GM12878 (cell line): ENCODE results near the gene CORO2B. TPM values are rescaled to one million over a fixed set of nuclear protein-coding genes. Genes with fewer than 3 reads are reported as not detected.

Experiments used
- ATAC-seq: fragments of 200-7000 bp; cut with Tn5 transposase; 3 replicates; pipeline ENCODE4 v1.9.1; 2020; ENCODE audit warnings: mild to moderate bottlenecking, moderate library complexity
- BruUV-seq: library from RNA; stranded (reverse); fragments of 400-500 nt; replicated peaks from 2 replicates; lab custom pipeline; 2021; lab: Mats Ljungman, UMichigan
- CTCF ChIA-PET: fragments of 300-600 bp; sonication (Branson Sonifier 250); formaldehyde crosslinking; extraction: SDS; loops from one replicate; lab custom pipeline; 2021; ENCODE audit warnings: inconsistent platforms; lab: Yijun Ruan, JAX
- POLR2A ChIA-PET: fragments of 350-600 bp; formaldehyde crosslinking; extraction: SDS; loops from one replicate; lab custom pipeline; 2021; ENCODE audit warnings: inconsistent platforms; lab: Charles Lee
- RAD21 ChIA-PET: fragments of 300-600 bp; sonication (Branson Sonifier 250); formaldehyde crosslinking; loops from one replicate; lab custom pipeline; 2023; ENCODE audit warnings: antibody characterized with exemption; ENCODE audit not compliant: unreplicated experiment; lab: Charles Lee
- SMC1A ChIA-PET: fragments of 300-600 bp; sonication (Branson Sonifier 250); formaldehyde crosslinking; loops from one replicate; lab custom pipeline; 2023; ENCODE audit not compliant: unreplicated experiment, uncharacterized antibody; lab: Charles Lee
- DNase-seq: peaks from one replicate; pipeline ENCODE4 v3.0.0-alpha.2; 2011; ENCODE audit warnings: low read depth, low spot score
- FAIRE-seq: peaks from 3 replicates; lab custom pipeline; 2011; peaks lifted over from hg19 to GRCh38; lab: Jason Lieb, UNC
- H2AFZ ChIP-seq: 2 replicates; pipeline ENCODE4 v1.6.0; 2011; ENCODE audit warnings: low read depth, low read length, control low read depth; ENCODE audit not compliant: control insufficient read depth
- H3K27ac ChIP-seq: 2 replicates; pipeline ENCODE4 v1.5.1; 2011; ENCODE audit warnings: control low read depth; ENCODE audit not compliant: control insufficient read depth, insufficient read depth
- H3K27me3 ChIP-seq, 2 experiments: replicated peaks in 1 of 2; 2 replicates each; pipeline versions ENCODE4 v1.6.0 to v1.6.1; 2011; ENCODE audit warnings: low read length in 1 of 2; ENCODE audit not compliant: control insufficient read depth in 2 of 2, insufficient read depth in 2 of 2
- H3K36me3 ChIP-seq, 2 experiments: 2 replicates each; pipeline ENCODE4 v1.5.1; 2011; ENCODE audit warnings: low read length in 1 of 2; ENCODE audit not compliant: control insufficient read depth in 2 of 2, insufficient read depth in 2 of 2
- H3K4me1 ChIP-seq: 2 replicates; pipeline ENCODE4 v1.6.1; 2011; ENCODE audit warnings: mild to moderate bottlenecking, low read length, moderate library complexity, mixed read lengths; ENCODE audit not compliant: control insufficient read depth, insufficient read depth
- H3K4me2 ChIP-seq: 2 replicates; pipeline ENCODE4 v1.6.0; 2011; ENCODE audit warnings: control low read depth; ENCODE audit not compliant: control insufficient read depth, insufficient read depth
- H3K4me3 ChIP-seq: fragments of 200-600 bp; sonication (generic); 2 replicates; pipeline ENCODE4 v1.5.1; 2016
- H3K79me2 ChIP-seq: 2 replicates; pipeline ENCODE4 v1.6.0; 2011; ENCODE audit warnings: low read length; ENCODE audit not compliant: control insufficient read depth, insufficient read depth
- H3K9ac ChIP-seq: 2 replicates; pipeline ENCODE4 v1.8.0; 2011; ENCODE audit warnings: low read length, control low read depth, mixed read lengths; ENCODE audit not compliant: control insufficient read depth, insufficient read depth
- H3K9me3 ChIP-seq: replicated peaks from 3 replicates; pipeline ENCODE4 v1.5.1; 2011; ENCODE audit warnings: mild to moderate bottlenecking, low read length; ENCODE audit not compliant: control insufficient read depth, insufficient read depth
- H4K20me1 ChIP-seq: 2 replicates; pipeline ENCODE4 v1.6.0; 2011; ENCODE audit not compliant: control insufficient read depth, insufficient read depth
- ASH2L ChIP-seq: fragments of 300-600, 200-600 bp; sonication (generic); IDR thresholded peaks from 2 replicates; pipeline ENCODE4 v1.6.1; 2017; ENCODE audit warnings: low read depth, mild to moderate bottlenecking, borderline replicate concordance
- EP300 ChIP-seq, 2 experiments: fragments of 150-350 bp in 1 of 2; IDR thresholded peaks; 2 replicates each; pipeline ENCODE4 v1.6.1; 2011 to 2012; ENCODE audit warnings: low read depth in 2 of 2, low read length in 2 of 2, borderline replicate concordance in 1 of 2, improper control_type of control experiment in 1 of 2, inconsistent platforms in 1 of 2; ENCODE audit not compliant: control insufficient read depth in 1 of 2
- FOXM1 ChIP-seq: IDR thresholded peaks from 2 replicates; pipeline ENCODE4 v1.6.1; 2012; ENCODE audit warnings: low read depth, mild to moderate bottlenecking, inconsistent platforms, low read length, moderate library complexity
- HDAC2 ChIP-seq: fragments of 200-600 bp; sonication (generic); IDR thresholded peaks from 2 replicates; pipeline ENCODE4 v1.6.1; 2017
- IRF4 ChIP-seq: IDR thresholded peaks from 2 replicates; pipeline ENCODE4 v1.6.1; 2011; ENCODE audit warnings: low read depth, low read length
- JUND ChIP-seq: IDR thresholded peaks from 2 replicates; pipeline ENCODE4 v1.6.1; 2012; ENCODE audit warnings: low read depth, mild to moderate bottlenecking, low read length, improper control_type of control experiment, moderate library complexity
- KDM1A ChIP-seq: fragments of 200-600 bp; sonication (generic); IDR thresholded peaks from 2 replicates; pipeline ENCODE4 v1.6.1; 2016; ENCODE audit warnings: borderline replicate concordance
- MTA2 ChIP-seq: fragments of 450-650 bp; IDR thresholded peaks from 2 replicates; pipeline ENCODE4 v1.6.1; 2016; ENCODE audit warnings: low read depth, mild to moderate bottlenecking, moderate library complexity
- RB1 ChIP-seq: fragments of 450-650 bp; formaldehyde crosslinking; IDR thresholded peaks from 2 replicates; pipeline ENCODE4 v1.6.1; 2017; ENCODE audit warnings: mild to moderate bottlenecking, borderline replicate concordance
- TCF7 ChIP-seq: IDR thresholded peaks from 2 replicates; pipeline ENCODE4 v1.6.1; 2014; ENCODE audit warnings: antibody characterized with exemption, borderline replicate concordance
- YBX1 ChIP-seq: fragments of 450-650 bp; IDR thresholded peaks from 2 replicates; pipeline ENCODE4 v1.6.1; 2016; ENCODE audit warnings: antibody characterized with exemption
- ZNF24 ChIP-seq: fragments of 450-650 bp; IDR thresholded peaks from 2 replicates; pipeline ENCODE4 v1.6.1; 2017; ENCODE audit warnings: antibody characterized with exemption, mild to moderate bottlenecking
- ZNF592 ChIP-seq: fragments of 450-650 bp; IDR thresholded peaks from 2 replicates; pipeline ENCODE4 v1.6.1; 2017; ENCODE audit warnings: mild to moderate bottlenecking, moderate library complexity
- ZNF622 ChIP-seq: fragments of 450-650 bp; IDR thresholded peaks from 2 replicates; pipeline ENCODE4 v1.6.1; 2017; ENCODE audit warnings: mild to moderate bottlenecking, inconsistent platforms
- ZSCAN29 ChIP-seq: fragments of 450-650 bp; IDR thresholded peaks from 2 replicates; pipeline ENCODE4 v1.6.1; 2017; ENCODE audit warnings: mild to moderate bottlenecking, moderate library complexity
- ZZZ3 ChIP-seq: IDR thresholded peaks from 2 replicates; pipeline ENCODE4 v1.6.1; 2011; ENCODE audit warnings: low read depth; ENCODE audit not compliant: control insufficient read depth, insufficient read length
- WGBS: methylation state at CpG from one replicate; pipeline ENCODE4 v1.1.6; 2016; ENCODE audit warnings: low lambda C conversion rate; ENCODE audit not compliant: insufficient replicate concordance, insufficient coverage; ENCODE audit errors: missing lambda C conversion rate; 5-methylcytosine and 5-hydroxymethylcytosine counted together
- in situ Hi-C: fragments of 300-500 bp; cut with MboI; formaldehyde crosslinking; loops from 9 replicates; pipeline ENCODE4 v1.14.3; 2018; ENCODE audit warnings: mixed read lengths
- intact Hi-C: fragments of 100-400 bp; cut with micrococcal nuclease; formaldehyde crosslinking; loops from one replicate; pipeline ENCODE4 v1.14.2; 2022; ENCODE audit not compliant: unreplicated experiment
- polyA plus RNA-seq, 11 experiments: library from polyadenylated mRNA; depleted of rRNA in 4 of 11; unstranded in 6 of 11; stranded (reverse) in 5 of 11; fragments of >200 nt; fragmentation: Nextera tagmentation in 4 of 11; fragmentation: Illumina TruSeq in 1 of 11; extraction: Ambion mirVana in 4 of 11; extraction: Trizol in 1 of 11; gene quantifications; 1 replicate in 1 of 11; 2 replicates in 10 of 11; pipeline versions ENCODE4 v1.2.1 to v1.2.3, GENCODE V29; 2011 to 2016; ENCODE audit warnings: inconsistent platforms in 2 of 11, missing spikeins in 2 of 11, low read depth in 1 of 11
- total RNA-seq, 4 experiments: library from RNA; depleted of rRNA in 3 of 4; stranded (reverse); fragments of >200 nt in 3 of 4; fragmentation: Illumina TruSeq in 1 of 4; extraction: Trizol in 1 of 4; gene quantifications; 2 replicates each; pipeline versions ENCODE4 v1.2.1 to v1.2.3, GENCODE V29; 2013 to 2021
- TF ChIP-seq, protein P1 (sequence below): IDR thresholded peaks from 2 replicates; pipeline ENCODE4 v1.6.1; 2011; ENCODE audit warnings: borderline replicate concordance, low read depth, mild to moderate bottlenecking, moderate library complexity, low read length; ENCODE audit not compliant: insufficient read depth, poor library complexity, severe bottlenecking

Gene CORO2B
- total and polyA plus RNA-seq, 10 of the 15 experiments (the other 5 are each of a cell fraction or from before 2014, with no cell fraction given), result 0.05 to 0.73 (median 0.13) TPM; not detected in 4

- Histone ChIP-seq H3K4me2 (no peak overlapping the region), H3K9ac (no peak overlapping the region), H3K79me2 (no peaks in the 10 kb centered on the region), H3K9me3 (no peaks in the 10 kb centered on the region), H3K27me3 (0 out of 4 replicates have a peak, but pooled peaks cover 0 to 5% of the 10 kb centered on the region in 2 experiments), H4K20me1 (no peaks in the 10 kb centered on the region), H2AFZ (no peak overlapping the region), H3K4me1 (no peaks in the 10 kb centered on the region), H3K4me3 (no peak overlapping the region), H3K27ac (no peak overlapping the region), H3K36me3 (no peaks in the 10 kb centered on the region)
- ChIA-PET RAD21 (no interaction called here), POLR2A (no interaction called here), CTCF (no interaction called here), SMC1A (no interaction called here)
- TF ChIP-seq, protein P1, sequence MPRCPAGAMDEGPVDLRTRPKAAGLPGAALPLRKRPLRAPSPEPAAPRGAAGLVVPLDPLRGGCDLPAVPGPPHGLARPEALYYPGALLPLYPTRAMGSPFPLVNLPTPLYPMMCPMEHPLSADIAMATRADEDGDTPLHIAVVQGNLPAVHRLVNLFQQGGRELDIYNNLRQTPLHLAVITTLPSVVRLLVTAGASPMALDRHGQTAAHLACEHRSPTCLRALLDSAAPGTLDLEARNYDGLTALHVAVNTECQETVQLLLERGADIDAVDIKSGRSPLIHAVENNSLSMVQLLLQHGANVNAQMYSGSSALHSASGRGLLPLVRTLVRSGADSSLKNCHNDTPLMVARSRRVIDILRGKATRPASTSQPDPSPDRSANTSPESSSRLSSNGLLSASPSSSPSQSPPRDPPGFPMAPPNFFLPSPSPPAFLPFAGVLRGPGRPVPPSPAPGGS, result no peak
- TF ChIP-seq ZNF24, result no peak
- no peak for TF ChIP-seq ZNF592
- TF ChIP-seq KDM1A, result no peak
- no peak for TF ChIP-seq TCF7
- TF ChIP-seq JUND, result no peak
- TF ChIP-seq ZSCAN29, result no peak
- no peak for TF ChIP-seq HDAC2
- TF ChIP-seq EP300 (IDR thresholded peaks at IDR 0.05; ENCODE audit: borderline replicate concordance in 1 of 2, control insufficient read depth in 1 of 2, low read depth in 2 of 2, low read length in 2 of 2), result no peak
- no peak for TF ChIP-seq RB1
- TF ChIP-seq YBX1, result no peak
- TF ChIP-seq ZNF622, result no peak
- no peak for TF ChIP-seq FOXM1
- no peak for TF ChIP-seq ASH2L
- no peak for TF ChIP-seq ZZZ3
- no peak for TF ChIP-seq MTA2
- TF ChIP-seq IRF4, result no peak
- ATAC-seq, result no peak
- BruUV-seq, result no TSS peak
- 0% methylated on average over 2 of the region's 2 CpGs for WGBS
- in situ Hi-C loops, result no loop called here
- DNase-seq, result no peak
- no peak for FAIRE-seq
- intact Hi-C loops, result no loop called here
These were observed 103.0 kb downstream of the CORO2B start for GRCh38 chr15:68681836-68682235.
